Neural progenitor cell (in vitro differentiated cells): Measurements from ENCODE around the gene NF1.
A peak's percentile ranks its signal among the peaks of the same experiment; 100 is the strongest.

Source experiments
- EZH2 ChIP-seq: fragments of 200-600 bp; sonication (generic); IDR thresholded peaks from 2 replicates; pipeline ENCODE4 v1.6.1; 2017; ENCODE audit warnings: antibody characterized with exemption, mild to moderate bottlenecking, moderate library complexity
- TF ChIP-seq, protein P1 (sequence below): fragments of 200-600 bp; sonication (generic); IDR thresholded peaks from 2 replicates; pipeline ENCODE4 v1.5.1; 2017; ENCODE audit warnings: antibody characterized with exemption, mild to moderate bottlenecking

DNA sequence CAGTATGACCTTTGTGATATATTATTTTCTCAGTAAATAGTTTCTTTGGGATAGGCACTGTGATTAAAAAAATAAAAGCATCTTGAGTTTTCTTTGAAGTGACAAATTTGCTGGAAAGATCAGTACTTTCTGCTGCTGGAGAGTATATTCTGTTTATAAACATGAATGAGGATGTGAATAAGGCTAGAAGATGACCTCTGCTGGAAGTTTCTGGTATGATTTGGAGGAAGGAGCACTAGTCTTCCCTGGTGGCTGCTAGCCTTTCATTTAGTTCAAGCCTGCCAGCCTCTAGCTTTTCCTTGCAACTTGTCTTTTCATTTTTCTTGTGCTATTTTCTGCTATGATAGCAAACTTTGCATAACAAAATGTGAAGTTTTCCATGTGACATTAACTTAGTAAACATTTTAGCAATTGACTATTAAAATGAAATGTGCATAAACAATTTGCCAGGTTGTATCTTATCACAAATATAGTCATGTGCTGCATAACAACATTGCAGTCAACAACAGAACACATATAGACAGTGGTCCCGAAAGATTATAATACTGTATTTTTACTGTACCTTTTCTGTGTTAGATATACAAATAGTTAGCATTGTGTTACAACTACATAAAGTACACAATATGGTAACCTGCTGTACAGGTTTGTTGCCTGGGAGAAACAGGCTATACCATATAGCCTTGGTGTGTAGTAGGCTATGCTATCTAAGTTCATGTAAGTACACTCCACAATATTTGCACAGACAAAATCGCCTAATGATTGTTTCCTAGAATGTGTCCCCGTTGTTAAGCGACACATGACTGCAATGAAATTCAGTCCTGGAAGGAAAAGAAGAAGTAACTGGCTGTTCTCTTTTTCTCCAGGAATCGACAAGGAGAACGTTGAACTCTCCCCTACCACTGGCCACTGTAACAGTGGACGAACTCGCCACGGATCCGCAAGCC lies 278.6 kb downstream of the NF1 start:
- no peak for TF ChIP-seq EZH2
- TF ChIP-seq, protein P1, sequence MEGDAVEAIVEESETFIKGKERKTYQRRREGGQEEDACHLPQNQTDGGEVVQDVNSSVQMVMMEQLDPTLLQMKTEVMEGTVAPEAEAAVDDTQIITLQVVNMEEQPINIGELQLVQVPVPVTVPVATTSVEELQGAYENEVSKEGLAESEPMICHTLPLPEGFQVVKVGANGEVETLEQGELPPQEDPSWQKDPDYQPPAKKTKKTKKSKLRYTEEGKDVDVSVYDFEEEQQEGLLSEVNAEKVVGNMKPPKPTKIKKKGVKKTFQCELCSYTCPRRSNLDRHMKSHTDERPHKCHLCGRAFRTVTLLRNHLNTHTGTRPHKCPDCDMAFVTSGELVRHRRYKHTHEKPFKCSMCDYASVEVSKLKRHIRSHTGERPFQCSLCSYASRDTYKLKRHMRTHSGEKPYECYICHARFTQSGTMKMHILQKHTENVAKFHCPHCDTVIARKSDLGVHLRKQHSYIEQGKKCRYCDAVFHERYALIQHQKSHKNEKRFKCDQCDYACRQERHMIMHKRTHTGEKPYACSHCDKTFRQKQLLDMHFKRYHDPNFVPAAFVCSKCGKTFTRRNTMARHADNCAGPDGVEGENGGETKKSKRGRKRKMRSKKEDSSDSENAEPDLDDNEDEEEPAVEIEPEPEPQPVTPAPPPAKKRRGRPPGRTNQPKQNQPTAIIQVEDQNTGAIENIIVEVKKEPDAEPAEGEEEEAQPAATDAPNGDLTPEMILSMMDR = peak; percentile 58
